ENCODE results near the gene CDH23.

The CDH23 gene

GRCh38 chr10:71717551-71717951 lies 320.8 kb downstream of the CDH23 start:
- Histone ChIP-seq H3K27me3 (ENCODE audit: control insufficient read depth, insufficient read depth, low read length) (no peaks in the 10 kb centered on the region), H3K9ac (ENCODE audit: low read depth, low read length) (no peak overlapping the region), H3K9me3 (ENCODE audit: control insufficient read depth, insufficient read depth, low read length) (no peaks in the 10 kb centered on the region), H3K36me3 (ENCODE audit: control insufficient read depth, insufficient read depth, low read length) (no peaks in the 10 kb centered on the region), H3K4me1 (ENCODE audit: control insufficient read depth, insufficient read depth, low read length) (peaks cover 9% of the 10 kb centered on the region; the same call in 1 of the 2 replicates), H3K27ac (ENCODE audit: low read depth, low read length) (no peak overlapping the region), H3K4me3 (ENCODE audit: low read depth, low read length) (no peak overlapping the region)

- peaks cover 9% of the 10 kb centered on the region; the same call in 1 of the 2 replicates for H3K4me1 ChIP-seq (ENCODE audit: control insufficient read depth, insufficient read depth, low read length)
- no peaks in the 10 kb centered on the region for H3K9me3 ChIP-seq (ENCODE audit: control insufficient read depth, insufficient read depth, low read length)
- no peaks in the 10 kb centered on the region for H3K27me3 ChIP-seq (ENCODE audit: control insufficient read depth, insufficient read depth, low read length)
- H3K27ac ChIP-seq (ENCODE audit: low read depth, low read length): no peak overlapping the region
- H3K36me3 ChIP-seq (ENCODE audit: control insufficient read depth, insufficient read depth, low read length): no peaks in the 10 kb centered on the region
- H3K4me3 ChIP-seq (ENCODE audit: low read depth, low read length): no peak overlapping the region
- no peak overlapping the region for H3K9ac ChIP-seq (ENCODE audit: low read depth, low read length)
Measured at GRCh38 chr10:71718165-71718698, 321.5 kb downstream of the CDH23 start.

GRCh38 chr10:71719042-71719441 lies 322.3 kb downstream of the CDH23 start:
- Histone ChIP-seq H3K9ac (ENCODE audit: low read depth, low read length) (no peak overlapping the region), H3K9me3 (ENCODE audit: control insufficient read depth, insufficient read depth, low read length) (no peaks in the 10 kb centered on the region)

GRCh38 chr10:71719464-71720201 lies 322.9 kb downstream of the CDH23 start, which contains the start of gene C10orf105:
TSS of gene C10orf105 (minus strand) at chr10:71719778. CDS start at chr10:71716337, 3,441 bp downstream.
- no peaks in the 10 kb centered on the region for H3K9me3 ChIP-seq (ENCODE audit: control insufficient read depth, insufficient read depth, low read length)
- H3K4me1 ChIP-seq (ENCODE audit: control insufficient read depth, insufficient read depth, low read length): peaks cover 9% of the 10 kb centered on the region; the same call in 1 of the 2 replicates
- H3K4me3 ChIP-seq (ENCODE audit: low read depth, low read length): no peak within 1 kb of the TSS
- no peaks in the 10 kb centered on the region for H3K36me3 ChIP-seq (ENCODE audit: control insufficient read depth, insufficient read depth, low read length)
- H3K9ac ChIP-seq (ENCODE audit: low read depth, low read length): no peak within 1 kb of the TSS
- no peaks in the 10 kb centered on the region for H3K27me3 ChIP-seq (ENCODE audit: control insufficient read depth, insufficient read depth, low read length)
- no peak within 1 kb of the TSS for H3K27ac ChIP-seq (ENCODE audit: low read depth, low read length)

More at GRCh38 chr10:71719042-71719441, 322.3 kb downstream of the CDH23 start:
- H3K36me3 ChIP-seq (ENCODE audit: control insufficient read depth, insufficient read depth, low read length): no peaks in the 10 kb centered on the region
- H3K4me3 ChIP-seq (ENCODE audit: low read depth, low read length): no peak overlapping the region
- peaks cover 9% of the 10 kb centered on the region; the same call in 1 of the 2 replicates for H3K4me1 ChIP-seq (ENCODE audit: control insufficient read depth, insufficient read depth, low read length)
- H3K27me3 ChIP-seq (ENCODE audit: control insufficient read depth, insufficient read depth, low read length): no peaks in the 10 kb centered on the region
- no peak overlapping the region for H3K27ac ChIP-seq (ENCODE audit: low read depth, low read length)

GRCh38 chr10:71720288-71720687 lies 323.6 kb downstream of the CDH23 start:
- Histone ChIP-seq H3K27ac (ENCODE audit: low read depth, low read length) (no peak overlapping the region), H3K27me3 (ENCODE audit: control insufficient read depth, insufficient read depth, low read length) (no peaks in the 10 kb centered on the region), H3K9ac (ENCODE audit: low read depth, low read length) (no peak overlapping the region), H3K36me3 (ENCODE audit: control insufficient read depth, insufficient read depth, low read length) (no peaks in the 10 kb centered on the region), H3K9me3 (ENCODE audit: control insufficient read depth, insufficient read depth, low read length) (no peaks in the 10 kb centered on the region), H3K4me1 (ENCODE audit: control insufficient read depth, insufficient read depth, low read length) (peaks cover 9% of the 10 kb centered on the region; the same call in 1 of the 2 replicates), H3K4me3 (ENCODE audit: low read depth, low read length) (no peak overlapping the region)

- H3K9me3 ChIP-seq (ENCODE audit: control insufficient read depth, insufficient read depth, low read length): no peaks in the 10 kb centered on the region
- H3K9ac ChIP-seq (ENCODE audit: low read depth, low read length): no peak overlapping the region
- H3K4me1 ChIP-seq (ENCODE audit: control insufficient read depth, insufficient read depth, low read length): peaks cover 11% of the 10 kb centered on the region
- no peaks in the 10 kb centered on the region for H3K36me3 ChIP-seq (ENCODE audit: control insufficient read depth, insufficient read depth, low read length)
- no peak overlapping the region for H3K4me3 ChIP-seq (ENCODE audit: low read depth, low read length)
- no peaks in the 10 kb centered on the region for H3K27me3 ChIP-seq (ENCODE audit: control insufficient read depth, insufficient read depth, low read length)
- H3K27ac ChIP-seq (ENCODE audit: low read depth, low read length): no peak overlapping the region
Measured at GRCh38 chr10:71721313-71721712, 324.6 kb downstream of the CDH23 start.

- Histone ChIP-seq H3K4me1 (ENCODE audit: control insufficient read depth, insufficient read depth, low read length) (peaks cover 12% of the 10 kb centered on the region), H3K27me3 (ENCODE audit: control insufficient read depth, insufficient read depth, low read length) (no peaks in the 10 kb centered on the region), H3K9me3 (ENCODE audit: control insufficient read depth, insufficient read depth, low read length) (no peaks in the 10 kb centered on the region), H3K36me3 (ENCODE audit: control insufficient read depth, insufficient read depth, low read length) (no peaks in the 10 kb centered on the region), H3K4me3 (ENCODE audit: low read depth, low read length) (no peak overlapping the region), H3K27ac (ENCODE audit: low read depth, low read length) (no peak overlapping the region), H3K9ac (ENCODE audit: low read depth, low read length) (no peak overlapping the region)
Measured at GRCh38 chr10:71722849-71723248, 326.1 kb downstream of the CDH23 start.

- no peak overlapping the region for H3K9ac ChIP-seq (ENCODE audit: low read depth, low read length)
- H3K9me3 ChIP-seq (ENCODE audit: control insufficient read depth, insufficient read depth, low read length): no peaks in the 10 kb centered on the region
- H3K4me3 ChIP-seq (ENCODE audit: low read depth, low read length): no peak overlapping the region
- H3K36me3 ChIP-seq (ENCODE audit: control insufficient read depth, insufficient read depth, low read length): no peaks in the 10 kb centered on the region
- peaks cover 12% of the 10 kb centered on the region for H3K4me1 ChIP-seq (ENCODE audit: control insufficient read depth, insufficient read depth, low read length)
- no peak overlapping the region for H3K27ac ChIP-seq (ENCODE audit: low read depth, low read length)
- no peaks in the 10 kb centered on the region for H3K27me3 ChIP-seq (ENCODE audit: control insufficient read depth, insufficient read depth, low read length)
Measured at GRCh38 chr10:71723311-71723710, 326.6 kb downstream of the CDH23 start.

GRCh38 chr10:71724539-71724938 lies 327.8 kb downstream of the CDH23 start:
- Histone ChIP-seq H3K4me3 (ENCODE audit: low read depth, low read length) (no peak overlapping the region), H3K9me3 (ENCODE audit: control insufficient read depth, insufficient read depth, low read length) (no peaks in the 10 kb centered on the region), H3K27me3 (ENCODE audit: control insufficient read depth, insufficient read depth, low read length) (no peaks in the 10 kb centered on the region), H3K4me1 (ENCODE audit: control insufficient read depth, insufficient read depth, low read length) (peaks cover 9% of the 10 kb centered on the region), H3K9ac (ENCODE audit: low read depth, low read length) (no peak overlapping the region), H3K27ac (ENCODE audit: low read depth, low read length) (no peak overlapping the region), H3K36me3 (ENCODE audit: control insufficient read depth, insufficient read depth, low read length) (no peaks in the 10 kb centered on the region)

GRCh38 chr10:71725249-71725648 lies 328.5 kb downstream of the CDH23 start:
- Histone ChIP-seq H3K9me3 (ENCODE audit: control insufficient read depth, insufficient read depth, low read length) (no peaks in the 10 kb centered on the region), H3K4me3 (ENCODE audit: low read depth, low read length) (no peak overlapping the region), H3K4me1 (ENCODE audit: control insufficient read depth, insufficient read depth, low read length) (peaks cover 3% of the 10 kb centered on the region; the same call in 1 of the 2 replicates), H3K9ac (ENCODE audit: low read depth, low read length) (no peak overlapping the region), H3K27ac (ENCODE audit: low read depth, low read length) (no peak overlapping the region), H3K36me3 (ENCODE audit: control insufficient read depth, insufficient read depth, low read length) (no peaks in the 10 kb centered on the region), H3K27me3 (ENCODE audit: control insufficient read depth, insufficient read depth, low read length) (no peaks in the 10 kb centered on the region)

GRCh38 chr10:71725998-71726579 lies 329.4 kb downstream of the CDH23 start:
- Histone ChIP-seq H3K4me3 (ENCODE audit: low read depth, low read length) (no peak overlapping the region), H3K27me3 (ENCODE audit: control insufficient read depth, insufficient read depth, low read length) (no peaks in the 10 kb centered on the region), H3K4me1 (ENCODE audit: control insufficient read depth, insufficient read depth, low read length) (peaks cover 3% of the 10 kb centered on the region; the same call in 1 of the 2 replicates), H3K36me3 (ENCODE audit: control insufficient read depth, insufficient read depth, low read length) (no peaks in the 10 kb centered on the region), H3K9ac (ENCODE audit: low read depth, low read length) (no peak overlapping the region), H3K27ac (ENCODE audit: low read depth, low read length) (no peak overlapping the region), H3K9me3 (ENCODE audit: control insufficient read depth, insufficient read depth, low read length) (no peaks in the 10 kb centered on the region)
